HepG2 (cell line): ENCODE measurements around the gene VAMP2. TPM values are rescaled to one million over a fixed set of nuclear protein-coding genes. Genes with fewer than 3 reads are reported as not detected.

Experiments used
- BRCA1 ChIP-seq: sonication (generic); formaldehyde crosslinking; IDR thresholded peaks from 2 replicates; pipeline ENCODE4 v1.4.0; 2020; ENCODE audit warnings: missing genetic modification reagents
- BRD4 ChIP-seq: sonication (generic); formaldehyde crosslinking; IDR thresholded peaks from 2 replicates; pipeline ENCODE4 v1.4.0; 2020; ENCODE audit warnings: missing genetic modification reagents
- CENPT ChIP-seq: sonication (generic); formaldehyde crosslinking; IDR thresholded peaks from 2 replicates; pipeline ENCODE4 v1.8.0; 2022; ENCODE audit warnings: low read depth, mild to moderate bottlenecking, moderate library complexity, missing genetic modification reagents
- DNMT3B ChIP-seq: conservative IDR thresholded peaks from 2 replicates; pipeline ENCODE4 v1.6.1; 2016; ENCODE audit warnings: missing biosample characterization, control low read depth
- KLF6 ChIP-seq: IDR thresholded peaks from 2 replicates; pipeline ENCODE4 v1.8.0; 2016; ENCODE audit warnings: missing biosample characterization, missing genetic modification reagents
- MAFK ChIP-seq, 2 experiments: IDR thresholded peaks in 1 of 2; conservative IDR thresholded peaks in 1 of 2; 2 replicates each; pipeline ENCODE4 v1.6.1; 2011; ENCODE audit warnings: improper control_type of control experiment in 2 of 2, low read length in 2 of 2
- MXD3 ChIP-seq: IDR thresholded peaks from 2 replicates; pipeline ENCODE4 v1.6.1; 2016; ENCODE audit warnings: mild to moderate bottlenecking, missing biosample characterization, missing genetic modification reagents
- POGK ChIP-seq: sonication (generic); formaldehyde crosslinking; conservative IDR thresholded peaks from 2 replicates; pipeline ENCODE4 v1.8.0; 2022; ENCODE audit warnings: mild to moderate bottlenecking, moderate library complexity, missing genetic modification reagents
- SALL1 ChIP-seq: sonication (generic); formaldehyde crosslinking; IDR thresholded peaks from 2 replicates; pipeline ENCODE4 v1.8.0; 2022; ENCODE audit warnings: mild to moderate bottlenecking, missing genetic modification reagents
- ZBTB10 ChIP-seq: sonication (generic); formaldehyde crosslinking; IDR thresholded peaks from 2 replicates; pipeline ENCODE4 v1.4.0; 2020; ENCODE audit warnings: missing genetic modification reagents, borderline replicate concordance
- ZBTB40 ChIP-seq, 2 experiments: fragments of 450-650 bp in 1 of 2; sonication (generic) in 1 of 2; formaldehyde crosslinking in 1 of 2; IDR thresholded peaks; 2 replicates each; pipeline versions ENCODE4 v1.6.1 to v1.8.0; 2016 to 2022; ENCODE audit warnings: antibody characterized with exemption in 1 of 2, mild to moderate bottlenecking in 1 of 2, missing genetic modification reagents in 1 of 2
- ZNF432 ChIP-seq: sonication (generic); formaldehyde crosslinking; IDR thresholded peaks from 2 replicates; pipeline ENCODE4 v1.5.0; 2020; ENCODE audit warnings: missing genetic modification reagents, mild to moderate bottlenecking, borderline replicate concordance
- ZNF446 ChIP-seq: sonication (generic); formaldehyde crosslinking; IDR thresholded peaks from 2 replicates; pipeline ENCODE4 v1.5.0; 2020; ENCODE audit warnings: mild to moderate bottlenecking, missing genetic modification reagents
- ZNF878 ChIP-seq: sonication (generic); formaldehyde crosslinking; IDR thresholded peaks from 2 replicates; pipeline ENCODE4 v1.8.1; 2023; ENCODE audit warnings: mild to moderate bottlenecking, missing genetic modification reagents, moderate library complexity
- polyA plus RNA-seq, 8 experiments: library from polyadenylated mRNA; depleted of rRNA in 3 of 8; stranded (reverse) in 7 of 8; unstranded in 1 of 8; fragments of >200 nt; fragmentation: Illumina TruSeq in 4 of 8; extraction: Trizol in 4 of 8; gene quantifications; 2 replicates each; pipeline versions ENCODE4 v1.2.1 to v1.2.3, GENCODE V29; 2011 to 2016; ENCODE audit warnings: low read depth in 4 of 8, missing spikeins in 1 of 8, mixed read lengths in 1 of 8; ENCODE audit not compliant: insufficient read depth in 1 of 8
- total RNA-seq, 5 experiments: library from RNA; depleted of rRNA; stranded (reverse); fragments of >200 nt; fragmentation: Illumina TruSeq; extraction: Trizol; gene quantifications; 2 replicates each; pipeline ENCODE4 v1.2.3, GENCODE V29; 2016; ENCODE audit warnings: low read depth in 1 of 5

The VAMP2 gene
- total and polyA plus RNA-seq, 2 of the 13 experiments (the other 11 are each of a cell fraction or from before 2014, with no cell fraction given) = 3.9 to 17.2 TPM

GRCh38 chr17:8185582-8186445 is 23.1 kb upstream of the VAMP2 start (continued):
- no peak for TF ChIP-seq ZBTB10 (CRISPR knock-in tag)
- TF ChIP-seq BRCA1 (CRISPR knock-in tag) = peak; percentile 48; the same call in 1 of the 2 replicates
- TF ChIP-seq MXD3 (CRISPR knock-in tag) = 0 out of 2 replicates have a peak, but pooled peaks have one; percentile 53
- no peak for TF ChIP-seq ZNF878 (CRISPR knock-in tag)
- TF ChIP-seq POGK (CRISPR knock-in tag) = peak; percentile 6; the same call in 1 of the 2 replicates
- no peak for TF ChIP-seq DNMT3B (CRISPR knock-in tag)
- TF ChIP-seq ZBTB40 (IDR thresholded peaks at IDR 0.05) = no peak
- no peak for TF ChIP-seq ZBTB40 (CRISPR knock-in tag; IDR thresholded peaks at IDR 0.05)
- no peak for TF ChIP-seq ZNF432 (CRISPR knock-in tag)
- peak; percentile 49; the same call in 1 of the 2 replicates for TF ChIP-seq KLF6 (CRISPR knock-in tag)
- no peak for TF ChIP-seq BRD4 (CRISPR knock-in tag)
- peak; percentile 53 for TF ChIP-seq SALL1 (CRISPR knock-in tag)
- TF ChIP-seq CENPT = no peak
- TF ChIP-seq MAFK (conservative IDR thresholded peaks at IDR 0.05 in 1 of 2, IDR thresholded peaks at IDR 0.05 in 1 of 2; ENCODE audit: low read length in 2 of 2) = no peak
- TF ChIP-seq ZNF446 (CRISPR knock-in tag) = no peak
